Osteoblast (primary cell): ENCODE data around the gene TBC1D23. TPM values are rescaled to one million over a fixed set of nuclear protein-coding genes. Genes with fewer than 3 reads are reported as not detected.

Source experiments
- DNase-seq: peaks from one replicate; pipeline ENCODE4 v3.0.0; 2011; ENCODE audit warnings: low spot score, mixed read lengths; ENCODE audit not compliant: insufficient read length; ENCODE audit errors: missing footprints
- H2AFZ ChIP-seq: 2 replicates; pipeline ENCODE4 v1.6.0; 2011; ENCODE audit warnings: mild to moderate bottlenecking, low read length
- H3K27ac ChIP-seq: 2 replicates; pipeline ENCODE4 v1.5.1; 2011; ENCODE audit warnings: mild to moderate bottlenecking, low read depth, low read length, moderate library complexity
- H3K27me3 ChIP-seq: 2 replicates; pipeline ENCODE4 v1.6.0; 2012; ENCODE audit warnings: mild to moderate bottlenecking, control low read depth, inconsistent platforms, low read length, moderate library complexity; ENCODE audit not compliant: insufficient read depth
- H3K36me3 ChIP-seq: 2 replicates; pipeline ENCODE4 v1.5.1; 2011; ENCODE audit warnings: mild to moderate bottlenecking, low read length, control low read depth, moderate library complexity; ENCODE audit not compliant: insufficient read depth
- H3K4me1 ChIP-seq: 2 replicates; pipeline ENCODE4 v1.5.1; 2011; ENCODE audit warnings: mild to moderate bottlenecking, low read length, control low read depth, moderate library complexity; ENCODE audit not compliant: insufficient read depth
- H3K4me2 ChIP-seq: 2 replicates; pipeline ENCODE4 v1.6.0; 2011; ENCODE audit warnings: mild to moderate bottlenecking, low read length; ENCODE audit not compliant: insufficient read depth
- H3K4me3 ChIP-seq: fragments of 200-600 bp; sonication (generic); 3 replicates; pipeline ENCODE4 v1.5.1; 2012; ENCODE audit warnings: mild to moderate bottlenecking, low read length, inconsistent platforms; ENCODE audit not compliant: insufficient read depth
- H3K79me2 ChIP-seq: 2 replicates; pipeline ENCODE4 v1.6.0; 2012; ENCODE audit warnings: mild to moderate bottlenecking, low read length, control low read depth, inconsistent platforms; ENCODE audit not compliant: insufficient read depth
- H3K9me3 ChIP-seq: 2 replicates; pipeline ENCODE4 v1.5.1; 2011; ENCODE audit warnings: low read depth, low read length, control low read depth
- H4K20me1 ChIP-seq: 2 replicates; pipeline ENCODE4 v1.6.0; 2012; ENCODE audit warnings: mild to moderate bottlenecking, low read length, control low read depth; ENCODE audit not compliant: insufficient read depth
- total RNA-seq: library from RNA; depleted of rRNA; stranded (reverse); fragments of >200 nt; gene quantifications from 2 replicates; pipeline ENCODE4 v1.2.3, GENCODE V29; 2012
- TF ChIP-seq, protein P1 (sequence below): IDR thresholded peaks from 2 replicates; pipeline ENCODE4 v1.5.1; 2011; ENCODE audit warnings: mild to moderate bottlenecking, low read depth, low read length, moderate library complexity; ENCODE audit errors: extremely low read depth

The TBC1D23 gene
- total RNA-seq, 1 donor = 64.4 TPM

DNA sequence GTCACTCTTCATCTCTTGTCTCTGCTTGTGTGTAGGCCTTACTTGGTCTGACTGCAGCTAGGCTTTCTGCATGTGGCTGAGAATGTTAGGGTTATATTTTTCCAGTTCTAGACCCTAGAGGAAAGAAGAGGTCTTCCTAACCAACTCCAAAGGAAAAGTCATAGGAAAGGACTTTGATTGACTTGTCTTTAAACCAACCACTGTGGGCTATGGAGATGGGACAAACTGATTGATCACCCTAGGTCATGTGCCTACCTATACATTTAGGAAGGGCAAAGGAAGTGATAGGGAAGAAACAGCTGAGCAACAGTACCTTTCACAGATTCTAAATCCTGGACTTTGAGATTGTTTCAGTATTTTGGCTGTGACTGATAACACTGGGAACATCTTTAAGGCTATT is 16.5 kb upstream of the TBC1D23 start:
- H3K4me2 ChIP-seq = no peak overlapping the region

DNA sequence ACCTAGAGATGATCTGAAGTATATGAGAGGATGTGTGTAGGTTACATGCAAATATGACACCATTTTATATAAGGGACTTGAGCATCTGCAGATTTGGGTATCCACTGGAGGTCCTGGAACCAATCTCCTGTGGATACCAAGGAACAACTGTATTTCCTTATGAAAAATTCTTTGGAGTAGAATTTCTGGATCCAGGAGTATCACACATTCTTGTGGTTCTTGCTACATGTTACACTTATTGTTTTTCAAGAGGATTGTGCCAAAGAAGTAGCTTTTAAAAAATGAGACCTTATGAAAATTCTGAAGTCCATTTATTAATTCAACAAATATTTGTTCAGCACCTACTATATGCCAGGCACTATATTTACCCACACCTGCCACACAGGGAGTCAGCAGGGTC is 15.7 kb upstream of the TBC1D23 start:
- Histone ChIP-seq H3K27ac (peak overlapping the region; percentile 69), H3K4me2 (peak overlapping the region; percentile 65)

More for the DNA sequence above, 16.5 kb upstream of the TBC1D23 start:
- TF ChIP-seq, protein P1, sequence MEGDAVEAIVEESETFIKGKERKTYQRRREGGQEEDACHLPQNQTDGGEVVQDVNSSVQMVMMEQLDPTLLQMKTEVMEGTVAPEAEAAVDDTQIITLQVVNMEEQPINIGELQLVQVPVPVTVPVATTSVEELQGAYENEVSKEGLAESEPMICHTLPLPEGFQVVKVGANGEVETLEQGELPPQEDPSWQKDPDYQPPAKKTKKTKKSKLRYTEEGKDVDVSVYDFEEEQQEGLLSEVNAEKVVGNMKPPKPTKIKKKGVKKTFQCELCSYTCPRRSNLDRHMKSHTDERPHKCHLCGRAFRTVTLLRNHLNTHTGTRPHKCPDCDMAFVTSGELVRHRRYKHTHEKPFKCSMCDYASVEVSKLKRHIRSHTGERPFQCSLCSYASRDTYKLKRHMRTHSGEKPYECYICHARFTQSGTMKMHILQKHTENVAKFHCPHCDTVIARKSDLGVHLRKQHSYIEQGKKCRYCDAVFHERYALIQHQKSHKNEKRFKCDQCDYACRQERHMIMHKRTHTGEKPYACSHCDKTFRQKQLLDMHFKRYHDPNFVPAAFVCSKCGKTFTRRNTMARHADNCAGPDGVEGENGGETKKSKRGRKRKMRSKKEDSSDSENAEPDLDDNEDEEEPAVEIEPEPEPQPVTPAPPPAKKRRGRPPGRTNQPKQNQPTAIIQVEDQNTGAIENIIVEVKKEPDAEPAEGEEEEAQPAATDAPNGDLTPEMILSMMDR = no peak
- peaks cover 20% of the 10 kb centered on the region for H3K4me1 ChIP-seq
- no peaks in the 10 kb centered on the region for H4K20me1 ChIP-seq
- no peak overlapping the region for H2AFZ ChIP-seq
- H3K79me2 ChIP-seq = no peaks in the 10 kb centered on the region
- no peak for DNase-seq
- no peak overlapping the region for H3K4me3 ChIP-seq
- H3K27me3 ChIP-seq = no peaks in the 10 kb centered on the region
- no peaks in the 10 kb centered on the region for H3K36me3 ChIP-seq
- no peak overlapping the region for H3K27ac ChIP-seq
- H3K9me3 ChIP-seq = no peaks in the 10 kb centered on the region

DNA sequence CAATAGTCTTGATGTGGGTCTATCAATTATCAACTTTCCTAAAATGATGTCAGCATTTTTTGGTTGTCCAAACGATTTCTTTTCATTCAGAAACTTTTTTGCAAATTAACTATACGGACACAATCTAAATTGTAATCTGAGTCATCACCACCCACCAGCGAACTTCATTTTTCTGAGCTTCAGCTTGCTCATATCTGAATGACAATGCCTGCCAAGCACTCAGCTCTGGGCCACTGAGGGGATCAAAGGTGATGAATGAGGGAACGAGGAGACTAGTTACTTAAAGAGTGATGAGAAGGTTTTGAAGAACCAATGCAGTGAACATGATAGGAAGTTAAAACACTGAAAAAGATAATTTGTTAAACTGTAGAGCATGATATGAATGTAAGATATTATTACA is 14.9 kb upstream of the TBC1D23 start:
- Histone ChIP-seq H3K4me2 (peak overlapping the region; percentile 65), H4K20me1 (no peaks in the 10 kb centered on the region), H3K36me3 (no peaks in the 10 kb centered on the region), H2AFZ (no peak overlapping the region), H3K79me2 (no peaks in the 10 kb centered on the region), H3K4me1 (peaks cover 20% of the 10 kb centered on the region), H3K4me3 (peak overlapping the region; percentile 27), H3K27ac (peak overlapping the region; percentile 69), H3K9me3 (no peaks in the 10 kb centered on the region), H3K27me3 (no peaks in the 10 kb centered on the region)
- TF ChIP-seq, protein P1 = no peak
- DNase-seq = peak; percentile 10

More for the DNA sequence above, 15.7 kb upstream of the TBC1D23 start:
- DNase-seq = no peak
- Histone ChIP-seq H3K27me3 (no peaks in the 10 kb centered on the region), H3K79me2 (no peaks in the 10 kb centered on the region), H3K36me3 (no peaks in the 10 kb centered on the region), H3K9me3 (no peaks in the 10 kb centered on the region), H3K4me1 (peaks cover 20% of the 10 kb centered on the region), H3K4me3 (no peak overlapping the region), H4K20me1 (no peaks in the 10 kb centered on the region), H2AFZ (no peak overlapping the region)
- TF ChIP-seq, protein P1 = no peak

DNA sequence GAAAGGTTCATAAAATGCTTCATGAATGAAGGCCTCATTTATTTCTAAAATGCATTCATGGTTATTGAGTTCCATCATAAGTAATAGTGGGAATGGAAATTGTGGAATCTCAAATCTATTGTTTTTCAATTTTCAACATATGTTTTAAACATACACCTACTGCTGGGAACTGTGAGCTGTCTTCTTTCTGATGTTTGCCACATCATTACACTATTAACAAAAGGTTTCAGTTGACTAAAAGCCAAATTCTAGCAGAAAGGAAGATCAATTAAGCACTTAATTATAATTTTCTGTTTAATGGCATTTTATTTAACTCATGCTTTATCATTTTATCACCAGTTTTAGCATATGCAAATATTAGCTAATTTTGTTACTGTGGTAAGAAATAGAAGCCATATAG is 13.8 kb upstream of the TBC1D23 start:
- Histone ChIP-seq H3K9me3 (no peaks in the 10 kb centered on the region), H4K20me1 (no peaks in the 10 kb centered on the region), H3K4me1 (peaks cover 20% of the 10 kb centered on the region), H3K79me2 (no peaks in the 10 kb centered on the region), H3K4me3 (no peak overlapping the region), H3K4me2 (no peak overlapping the region), H3K36me3 (no peaks in the 10 kb centered on the region), H3K27me3 (no peaks in the 10 kb centered on the region), H2AFZ (no peak overlapping the region), H3K27ac (no peak overlapping the region)
- DNase-seq = no peak
- TF ChIP-seq, protein P1 = no peak
